A549 (cell line): ENCODE data around the gene MNDA.
"Not testable (repeated sequence)": the region's sequence is repeated elsewhere in the genome, so short reads cannot be mapped to it uniquely, and the experiment has no call there.

Experiments
- ATOH8 ChIP-seq: fragments of 250-450 bp; sonication (Bioruptor Pico); IDR thresholded peaks from 2 replicates; pipeline ENCODE4 v1.5.0; 2020; ENCODE audit warnings: low read depth, mild to moderate bottlenecking, moderate library complexity
- CHD4 ChIP-seq: fragments of 200-600 bp; sonication (generic); IDR thresholded peaks from 2 replicates; pipeline ENCODE4 v1.6.1; 2016; ENCODE audit warnings: antibody characterized with exemption, mild to moderate bottlenecking, borderline replicate concordance
- CTCF ChIP-seq: fragments of >200 bp; sonication (Bioruptor Twin); formaldehyde crosslinking; IDR thresholded peaks from 3 replicates; pipeline ENCODE4 v1.5.1; 2016
- ELK1 ChIP-seq: fragments of 150-350 bp; IDR thresholded peaks from 2 replicates; pipeline ENCODE4 v1.6.1; 2014; ENCODE audit warnings: low read depth, mild to moderate bottlenecking, low read length
- EP300 ChIP-seq, 2 experiments: fragments of >200 bp; sonication (Bioruptor Twin); formaldehyde crosslinking; IDR thresholded peaks; 2 replicates in 1 of 2; 3 replicates in 1 of 2; pipeline ENCODE4 v1.6.1; 2016 to 2017
- HES2 ChIP-seq: fragments of >200 bp; sonication (Bioruptor Twin); formaldehyde crosslinking; IDR thresholded peaks from 2 replicates; pipeline ENCODE4 v1.6.1; 2016
- HEYL ChIP-seq: fragments of 250-450 bp; sonication (Bioruptor Pico); IDR thresholded peaks from 2 replicates; pipeline ENCODE4 v1.8.0; 2021; ENCODE audit warnings: mild to moderate bottlenecking, moderate library complexity
- MAFK ChIP-seq: fragments of 450-650 bp; IDR thresholded peaks from 2 replicates; pipeline ENCODE4 v1.6.1; 2014; ENCODE audit not compliant: partially characterized antibody
- MAX ChIP-seq: IDR thresholded peaks from 2 replicates; pipeline ENCODE4 v1.6.1; 2012
- NR3C1 ChIP-seq: fragments of >200 bp; sonication (Bioruptor Twin); formaldehyde crosslinking; IDR thresholded peaks from 3 replicates; pipeline ENCODE4 v1.6.1; 2017
- PHF8 ChIP-seq: fragments of 200-600 bp; sonication (generic); IDR thresholded peaks from 2 replicates; pipeline ENCODE4 v1.6.1; 2016; ENCODE audit warnings: low read depth, mild to moderate bottlenecking, antibody characterized with exemption, moderate library complexity, borderline replicate concordance
- POLR2A ChIP-seq: IDR thresholded peaks from 2 replicates; pipeline ENCODE4 v1.6.1; 2012; ENCODE audit warnings: mild to moderate bottlenecking, low read length
- RFX5 ChIP-seq: fragments of 450-650 bp; IDR thresholded peaks from 2 replicates; pipeline ENCODE4 v1.7.1; 2014; ENCODE audit warnings: antibody characterized with exemption, mild to moderate bottlenecking, moderate library complexity
- SMC3 ChIP-seq: fragments of >200 bp; sonication (Bioruptor Twin); formaldehyde crosslinking; IDR thresholded peaks from 3 replicates; pipeline ENCODE4 v1.6.1; 2018; ENCODE audit warnings: inconsistent platforms

- not testable (repeated sequence) for TF ChIP-seq ATOH8 (CRISPR knock-in tag); NR3C1; POLR2A; CTCF; MAX; CHD4; HEYL (CRISPR knock-in tag); HES2; SMC3; RFX5; MAFK; PHF8; ELK1; EP300 (IDR thresholded peaks at IDR 0.05)
These were observed 39.3 kb downstream of the MNDA start for GRCh38 chr1:158870438-158870837.
